Choroid plexus epithelial cell (primary cell): ENCODE measurements around the gene ARFRP1.
"Not testable (repeated sequence)": the region's sequence is repeated elsewhere in the genome, so short reads cannot be mapped to it uniquely, and the experiment has no call there.

ENCODE experiments used
- DNase-seq: peaks from one replicate; pipeline ENCODE4 v3.0.0-alpha.2; 2010; ENCODE audit warnings: low read depth
- H3K4me3 ChIP-seq: 2 replicates; pipeline ENCODE4 v1.5.1; 2011; ENCODE audit warnings: low read depth, mild to moderate bottlenecking, control low read depth, low read length, moderate library complexity
- TF ChIP-seq, protein P1 (sequence below): conservative IDR thresholded peaks from 2 replicates; pipeline ENCODE4 v1.5.1; 2011; ENCODE audit warnings: low read depth, mild to moderate bottlenecking, control low read depth, inconsistent platforms, low read length, moderate library complexity

ARFRP1 gene

GRCh38 chr20:63680427-63680826 lies 27.3 kb downstream of the ARFRP1 start:
- TF ChIP-seq, protein P1, sequence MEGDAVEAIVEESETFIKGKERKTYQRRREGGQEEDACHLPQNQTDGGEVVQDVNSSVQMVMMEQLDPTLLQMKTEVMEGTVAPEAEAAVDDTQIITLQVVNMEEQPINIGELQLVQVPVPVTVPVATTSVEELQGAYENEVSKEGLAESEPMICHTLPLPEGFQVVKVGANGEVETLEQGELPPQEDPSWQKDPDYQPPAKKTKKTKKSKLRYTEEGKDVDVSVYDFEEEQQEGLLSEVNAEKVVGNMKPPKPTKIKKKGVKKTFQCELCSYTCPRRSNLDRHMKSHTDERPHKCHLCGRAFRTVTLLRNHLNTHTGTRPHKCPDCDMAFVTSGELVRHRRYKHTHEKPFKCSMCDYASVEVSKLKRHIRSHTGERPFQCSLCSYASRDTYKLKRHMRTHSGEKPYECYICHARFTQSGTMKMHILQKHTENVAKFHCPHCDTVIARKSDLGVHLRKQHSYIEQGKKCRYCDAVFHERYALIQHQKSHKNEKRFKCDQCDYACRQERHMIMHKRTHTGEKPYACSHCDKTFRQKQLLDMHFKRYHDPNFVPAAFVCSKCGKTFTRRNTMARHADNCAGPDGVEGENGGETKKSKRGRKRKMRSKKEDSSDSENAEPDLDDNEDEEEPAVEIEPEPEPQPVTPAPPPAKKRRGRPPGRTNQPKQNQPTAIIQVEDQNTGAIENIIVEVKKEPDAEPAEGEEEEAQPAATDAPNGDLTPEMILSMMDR = no peak
- DNase-seq = no peak
- H3K4me3 ChIP-seq = no peak overlapping the region

GRCh38 chr20:63679799-63680305 lies 27.9 kb downstream of the ARFRP1 start:
- TF ChIP-seq, protein P1 = no peak
- no peak overlapping the region for H3K4me3 ChIP-seq
- DNase-seq = no peak

DNA sequence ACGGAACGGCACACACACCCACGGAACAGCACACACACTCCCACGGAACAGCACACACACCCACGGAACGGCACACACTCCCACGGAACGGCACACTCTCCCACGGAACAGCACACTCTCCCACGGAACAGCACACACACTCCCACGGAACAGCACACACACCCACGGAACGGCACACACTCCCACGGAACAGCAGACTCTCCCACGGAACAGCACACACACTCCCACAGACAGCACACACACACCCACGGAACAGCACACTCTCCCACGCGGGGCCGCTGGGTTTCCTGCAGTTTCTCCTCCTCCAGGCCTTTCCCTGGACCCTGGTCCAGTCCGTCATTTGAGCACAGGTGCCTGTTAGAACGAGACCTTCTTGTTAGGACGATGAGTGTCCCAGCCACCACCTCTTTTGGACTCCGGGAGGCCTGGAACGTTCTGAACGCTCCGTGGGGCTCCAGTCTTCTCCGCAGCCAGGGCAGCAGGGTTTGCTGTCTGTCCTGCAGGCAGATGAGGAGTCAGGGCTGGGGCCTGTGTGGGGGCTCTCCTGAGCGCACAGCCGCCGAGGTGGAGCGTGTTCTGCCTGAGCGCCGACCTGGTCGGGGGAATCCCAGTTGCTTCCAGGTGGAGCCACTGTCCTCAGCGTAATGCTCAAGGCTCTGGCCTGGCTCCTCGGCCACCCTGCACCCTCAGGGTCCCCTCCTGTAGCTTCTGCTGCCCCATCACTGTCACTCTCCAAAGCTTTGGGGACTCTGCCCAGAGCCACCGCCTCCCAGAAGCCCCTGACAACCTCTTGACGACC lies 28.9 kb downstream of the ARFRP1 start:
- no peak for DNase-seq
- TF ChIP-seq, protein P1 = no peak
- no peak overlapping the region for H3K4me3 ChIP-seq

DNA sequence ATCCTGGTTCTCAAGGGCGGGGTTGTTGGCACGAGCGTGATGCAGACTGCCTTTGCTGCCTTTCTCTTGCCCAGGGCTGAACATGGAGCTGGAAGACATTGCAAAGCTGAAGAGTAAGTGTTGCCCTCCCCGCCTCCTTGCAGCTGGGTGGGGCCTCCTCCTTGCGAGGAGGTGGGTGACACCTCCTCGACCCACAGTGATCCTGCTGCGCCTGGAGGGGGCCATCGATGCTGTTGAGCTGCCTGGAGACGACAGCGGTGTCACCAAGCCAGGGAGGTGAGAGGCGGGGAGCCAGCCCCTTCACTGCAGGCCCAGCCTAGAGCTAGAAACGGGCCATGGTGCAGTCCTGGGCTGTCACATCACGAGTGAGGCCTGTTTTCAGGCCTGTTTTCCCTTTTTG lies 29.7 kb downstream of the ARFRP1 start:
- no peak for DNase-seq
- TF ChIP-seq, protein P1 = no peak
- H3K4me3 ChIP-seq = no peak overlapping the region

DNA sequence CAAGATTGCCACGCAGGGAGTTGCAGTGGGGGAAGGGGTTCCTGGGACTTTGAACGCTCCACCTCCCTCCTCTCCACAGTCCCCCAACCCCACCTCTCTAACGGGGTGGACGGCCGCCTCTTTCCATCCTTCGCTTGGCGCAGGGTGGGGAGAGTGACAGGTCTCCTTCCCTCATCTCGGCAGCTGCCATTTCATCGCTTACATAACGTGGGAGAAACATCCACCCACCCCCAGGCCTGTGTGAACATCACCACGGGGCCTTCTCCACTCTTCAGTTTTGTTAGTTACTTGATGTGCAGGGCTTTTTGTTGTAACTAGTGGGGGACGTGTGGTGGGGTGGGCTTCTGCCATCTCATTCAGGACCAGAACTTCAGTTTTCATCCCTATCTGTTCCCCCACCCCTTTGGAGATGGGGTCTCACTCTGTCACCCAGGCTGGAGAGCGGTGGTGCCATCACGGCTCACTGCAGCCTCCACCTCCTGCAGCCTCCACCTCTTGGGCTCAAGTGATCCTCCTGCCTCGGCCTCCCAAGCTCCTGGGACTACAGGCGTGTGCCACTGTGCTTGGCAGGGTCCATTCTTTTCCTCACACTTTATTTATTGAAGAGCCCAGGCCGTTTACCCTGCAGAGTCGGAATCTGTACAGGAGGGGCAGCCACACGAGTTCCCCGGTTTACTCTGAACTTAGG lies 32.0 kb downstream of the ARFRP1 start:
- H3K4me3 ChIP-seq = no peak overlapping the region
- TF ChIP-seq, protein P1 = no peak
- DNase-seq = no peak

GRCh38 chr20:63673951-63674350 lies 33.8 kb downstream of the ARFRP1 start:
- DNase-seq = no peak
- H3K4me3 ChIP-seq = no peak overlapping the region
- TF ChIP-seq, protein P1 = no peak

DNA sequence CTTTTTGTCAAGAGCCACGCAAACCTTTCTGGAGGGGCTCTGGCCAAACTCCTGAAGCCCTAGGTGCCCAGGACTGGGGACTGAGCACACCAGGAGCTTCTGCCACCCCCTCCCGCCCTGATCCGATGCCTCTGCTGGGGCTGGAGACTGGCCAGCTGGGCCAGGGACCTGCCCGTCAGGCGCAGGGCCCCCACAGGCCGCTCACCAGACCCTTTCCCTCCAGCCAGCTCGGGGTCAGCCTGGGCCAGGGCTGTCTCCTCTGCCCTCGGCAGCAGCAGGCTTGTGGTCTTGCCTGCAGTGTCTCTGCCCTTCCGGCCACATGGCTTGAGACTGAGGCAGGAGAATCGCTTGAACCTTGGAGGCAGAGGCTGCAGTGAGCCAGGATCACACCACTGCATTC lies 35.1 kb downstream of the ARFRP1 start:
- TF ChIP-seq, protein P1 = no peak
- no peak for DNase-seq
- no peak overlapping the region for H3K4me3 ChIP-seq

GRCh38 chr20:63671695-63672094 lies 36.1 kb downstream of the ARFRP1 start:
- H3K4me3 ChIP-seq, DNase-seq: not testable (repeated sequence)
